GM12801 (cell line): Measurements from ENCODE around the gene FKBP2.

Source experiments
- CTCF ChIP-seq: IDR thresholded peaks from one replicate; pipeline ENCODE4 v1.5.1; 2011; ENCODE audit warnings: control low read depth; ENCODE audit not compliant: insufficient read length; ENCODE audit errors: extremely low read depth

The FKBP2 gene

GRCh38 chr11:64240435-64241240 lies at the start of gene FKBP2:
Gene FKBP2, plus strand, starts transcription at chr11:64241095. Its CDS starts 1,293 bp downstream, at chr11:64242388.
- no peak for TF ChIP-seq CTCF

- TF ChIP-seq CTCF = no peak
These were observed 48.5 kb upstream of the FKBP2 start for GRCh38 chr11:64192434-64192833.

GRCh38 chr11:64196626-64197025 lies 44.3 kb upstream of the FKBP2 start:
- no peak for TF ChIP-seq CTCF

GRCh38 chr11:64198511-64198910 lies 42.4 kb upstream of the FKBP2 start:
- no peak for TF ChIP-seq CTCF

GRCh38 chr11:64201543-64201942 lies 39.4 kb upstream of the FKBP2 start:
- TF ChIP-seq CTCF = no peak

- TF ChIP-seq CTCF = no peak
These were observed 37.9 kb upstream of the FKBP2 start for GRCh38 chr11:64202992-64203391.

GRCh38 chr11:64203421-64204079 lies 37.3 kb upstream of the FKBP2 start:
- TF ChIP-seq CTCF = no peak
